NCI-H1436 treated with DMSO at 0.1 percent for 48 hours (cell line): Measurements from ENCODE around the gene UGT1A3.

Source experiments
- DNase-seq: peaks from one replicate; lab custom pipeline; 2025; lab: John Stamatoyannopoulos, UW

The UGT1A3 gene

GRCh38 chr2:233758141-233758540 is 29.3 kb downstream of the UGT1A3 start:
- DNase-seq = no peak

GRCh38 chr2:233758849-233759248 is 30.0 kb downstream of the UGT1A3 start:
- no peak for DNase-seq

GRCh38 chr2:233760043-233760442 is 31.2 kb downstream of the UGT1A3 start, which contains the start of gene UGT1A1:
Gene UGT1A1 (plus strand): TSS chr2:233760270. CDS start chr2:233760288, 18 bp downstream.
- DNase-seq = no peak

GRCh38 chr2:233761040-233761769 is 32.4 kb downstream of the UGT1A3 start:
- DNase-seq = no peak

- no peak for DNase-seq
These were observed 35.4 kb downstream of the UGT1A3 start for GRCh38 chr2:233764264-233764663.

- no peak for DNase-seq
These were observed 35.9 kb downstream of the UGT1A3 start for GRCh38 chr2:233764761-233765160.

GRCh38 chr2:233766416-233766815 is 37.6 kb downstream of the UGT1A3 start:
- DNase-seq = no peak

- DNase-seq = no peak
These were observed 39.2 kb downstream of the UGT1A3 start for GRCh38 chr2:233768076-233768475.

- DNase-seq = no peak
These were observed 40.4 kb downstream of the UGT1A3 start for GRCh38 chr2:233769260-233769659.

GRCh38 chr2:233772153-233772552 is 43.3 kb downstream of the UGT1A3 start:
- DNase-seq = no peak

GRCh38 chr2:233772583-233772982 is 43.7 kb downstream of the UGT1A3 start:
- DNase-seq = no peak

GRCh38 chr2:233773854-233774253 is 45.0 kb downstream of the UGT1A3 start:
- no peak for DNase-seq

- DNase-seq = no peak
These were observed 46.6 kb downstream of the UGT1A3 start for GRCh38 chr2:233775414-233775813.

- no peak for DNase-seq
These were observed 49.2 kb downstream of the UGT1A3 start, which contains the start of gene MROH2A for GRCh38 chr2:233778030-233778429. Gene MROH2A (plus strand): TSS chr2:233778330. CDS start chr2:233779359, 1,029 bp downstream.

GRCh38 chr2:233779722-233780121 is 50.9 kb downstream of the UGT1A3 start:
- no peak for DNase-seq

GRCh38 chr2:233780771-233781170 is 51.9 kb downstream of the UGT1A3 start:
- DNase-seq = no peak

- DNase-seq = no peak
These were observed 60.7 kb downstream of the UGT1A3 start for GRCh38 chr2:233789554-233789953.

GRCh38 chr2:233791151-233791882 is 62.5 kb downstream of the UGT1A3 start:
- DNase-seq = no peak

- no peak for DNase-seq
These were observed 63.1 kb downstream of the UGT1A3 start for GRCh38 chr2:233791883-233792329.

- DNase-seq = no peak
These were observed 63.9 kb downstream of the UGT1A3 start for GRCh38 chr2:233792720-233793119.

GRCh38 chr2:233793465-233794127 is 64.8 kb downstream of the UGT1A3 start:
- DNase-seq = no peak

GRCh38 chr2:233794128-233794658 is 65.4 kb downstream of the UGT1A3 start:
- DNase-seq = no peak
